Muscle of arm (tissue), 12 donors: ENCODE results near the gene PCNT. TPM values are rescaled to one million over a fixed set of nuclear protein-coding genes. Genes with fewer than 3 reads are reported as not detected.
"Not testable (repeated sequence)": the region's sequence is repeated elsewhere in the genome, so short reads cannot be mapped to it uniquely, and the experiment has no call there.

Experiments used
- DNase-seq: peaks from one replicate; pipeline ENCODE4 v3.0.0-alpha.2; 2013
- polyA plus RNA-seq, 12 donors: library from polyadenylated mRNA; unstranded; fragments of 120-200 nt; gene quantifications; one replicate each; pipeline ENCODE4 v1.2.1, GENCODE V29; 2013; ENCODE audit not compliant: insufficient read length in 12 of 12

The PCNT gene
- polyA plus RNA-seq, 12 donors = 39.5 to 88.8 (median 59.5) TPM; not detected in 1

DNA sequence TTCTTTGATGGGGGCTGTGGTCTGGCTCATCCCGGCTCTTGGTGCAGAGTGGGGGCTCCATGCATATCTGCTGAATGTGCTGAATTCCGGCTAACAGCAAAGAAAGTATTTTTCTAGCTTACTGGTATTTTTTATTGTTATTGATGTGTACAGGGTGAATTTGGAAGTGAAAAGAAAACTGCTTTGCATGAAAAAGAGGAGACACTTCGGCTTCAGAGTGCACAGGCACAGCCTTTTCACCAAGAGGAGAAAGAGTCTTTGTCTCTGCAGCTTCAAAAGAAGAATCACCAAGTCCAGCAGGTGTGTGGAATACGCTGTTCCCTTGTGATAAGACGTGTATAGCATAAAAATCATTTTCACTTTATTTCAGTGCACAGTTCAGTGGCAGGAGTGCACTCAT, 57.6 kb downstream of the PCNT start:
- no peak for DNase-seq

DNA sequence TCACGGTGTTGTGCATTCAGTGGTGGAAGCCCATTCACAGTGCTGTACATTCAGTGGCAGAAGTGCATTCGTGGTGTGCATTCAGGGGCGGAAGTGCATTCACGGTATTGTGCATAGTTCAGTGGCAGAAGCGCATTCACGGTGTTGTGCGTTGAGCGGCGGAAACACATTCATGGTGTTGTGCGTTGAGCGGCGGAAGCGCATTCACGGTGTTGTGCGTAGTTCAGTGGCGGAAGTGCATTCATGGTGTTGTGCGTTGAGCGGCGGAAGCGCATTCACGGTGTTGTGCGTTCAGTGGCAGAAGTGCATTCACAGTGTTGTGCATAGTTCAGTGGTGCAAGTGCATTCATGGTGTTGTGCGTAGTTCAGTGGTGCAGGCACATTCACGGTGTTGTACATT, 60.6 kb downstream of the PCNT start:
- DNase-seq = no peak

DNA sequence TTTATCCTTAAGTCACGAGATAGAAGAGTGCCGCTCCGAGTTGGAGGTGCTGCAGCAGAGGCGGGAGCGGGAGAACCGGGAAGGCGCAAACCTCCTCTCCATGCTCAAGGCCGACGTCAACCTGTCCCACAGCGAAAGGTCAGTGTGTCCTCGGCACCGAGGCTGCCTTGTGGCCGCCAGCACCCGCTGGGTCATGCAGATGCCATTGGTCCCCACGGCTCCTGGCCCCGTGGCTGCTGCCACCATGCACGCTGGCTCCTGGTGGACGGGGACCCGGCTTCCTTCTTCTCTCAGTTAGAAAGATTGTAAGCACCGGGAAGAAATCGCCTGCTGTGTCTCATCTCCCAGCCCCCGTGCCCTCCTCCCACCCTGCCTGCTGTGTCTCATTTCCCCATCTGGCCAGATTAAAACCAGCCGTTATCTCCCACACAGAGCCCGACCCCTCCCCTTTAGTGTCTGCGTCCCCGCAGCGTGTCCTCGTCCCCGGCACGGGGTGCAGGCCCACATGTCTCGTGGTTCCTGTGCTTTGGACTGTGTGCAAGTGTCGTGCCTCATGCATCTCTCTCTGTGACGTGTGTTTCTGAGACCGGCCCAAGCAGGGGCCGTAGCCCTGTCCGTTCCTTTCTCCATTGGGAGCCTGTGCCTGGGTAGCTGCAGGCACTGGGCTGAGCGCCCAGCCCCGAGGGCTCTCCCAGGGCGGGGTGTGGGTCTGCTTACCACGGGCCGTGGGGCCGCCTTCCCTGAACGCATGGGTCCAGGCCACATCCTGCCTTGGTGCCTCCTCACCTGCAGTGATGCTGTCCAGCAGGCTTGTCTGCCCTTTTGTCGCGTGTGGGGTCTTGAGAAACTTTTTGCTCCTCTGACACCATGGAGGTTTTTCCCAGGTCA, 62.1 kb downstream of the PCNT start:
- DNase-seq = no peak

DNA sequence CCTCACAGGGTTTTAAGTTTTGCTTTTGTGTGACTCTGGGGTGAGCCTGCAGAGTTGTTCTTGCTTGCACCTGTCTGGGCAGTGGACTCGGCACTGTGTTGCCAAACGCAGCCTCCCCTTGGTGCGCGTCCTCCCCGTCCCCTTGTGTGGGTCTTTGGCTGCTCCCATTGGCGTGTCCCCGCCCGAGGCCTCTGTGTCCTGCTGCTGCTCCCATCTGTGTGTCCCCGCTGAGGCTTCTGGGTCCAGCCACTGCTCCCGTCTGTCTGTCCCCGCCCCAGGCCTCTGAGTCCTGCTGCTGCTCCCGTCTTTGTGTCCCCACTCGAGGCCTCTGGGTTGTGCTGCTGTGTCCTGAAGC, 62.8 kb downstream of the PCNT start:
- DNase-seq = no peak

DNA sequence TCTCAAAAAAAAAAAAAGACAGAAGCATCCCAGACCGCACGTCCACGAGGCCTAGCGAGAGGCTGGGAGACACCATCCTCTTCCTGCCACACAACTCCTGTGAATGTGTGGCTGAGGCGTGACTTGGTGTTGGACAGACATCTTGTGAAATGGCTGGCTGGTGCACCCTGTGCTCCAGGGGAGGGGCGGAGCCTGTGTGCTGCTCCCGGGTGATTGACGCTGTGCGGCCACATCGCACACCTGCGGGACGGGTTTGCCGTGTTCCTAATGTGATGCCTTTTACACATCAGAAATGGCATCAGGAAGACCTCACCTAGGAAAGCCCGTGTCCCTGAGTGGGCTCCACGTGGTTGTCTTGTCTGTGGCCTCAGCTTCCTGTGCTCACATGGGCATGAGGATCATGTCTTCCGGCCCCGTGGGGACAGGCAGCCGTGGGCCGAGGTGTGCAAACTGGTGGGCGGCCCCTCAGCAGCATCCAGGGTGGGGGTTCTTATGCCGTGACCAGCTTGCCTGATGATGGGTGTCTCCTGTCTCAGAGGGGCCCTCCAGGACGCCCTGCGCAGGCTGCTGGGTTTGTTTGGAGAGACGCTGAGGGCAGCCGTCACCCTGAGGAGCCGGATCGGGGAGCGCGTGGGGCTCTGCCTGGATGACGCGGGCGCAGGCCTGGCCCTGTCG, 64.4 kb downstream of the PCNT start:
- DNase-seq = no peak

DNA sequence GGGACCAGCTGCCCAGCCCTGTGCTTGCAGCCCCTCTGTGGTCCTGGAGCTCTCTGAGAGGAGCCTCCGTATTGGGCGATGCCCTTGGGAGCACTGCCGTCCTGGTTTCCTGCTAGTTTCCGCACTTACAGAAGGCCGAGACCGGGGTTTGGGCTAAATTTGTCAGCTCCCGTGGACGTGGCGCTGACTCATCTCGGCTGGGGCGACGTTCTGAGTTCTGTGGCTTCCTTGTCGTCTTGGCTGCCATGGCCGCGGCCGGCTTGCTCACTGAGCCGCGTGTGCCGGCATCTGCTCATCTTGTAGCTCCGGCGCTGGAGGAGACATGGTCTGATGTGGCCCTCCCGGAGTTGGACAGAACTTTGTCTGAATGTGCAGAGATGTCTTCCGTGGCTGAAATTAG, 64.9 kb downstream of the PCNT start:
- DNase-seq = no peak

DNA sequence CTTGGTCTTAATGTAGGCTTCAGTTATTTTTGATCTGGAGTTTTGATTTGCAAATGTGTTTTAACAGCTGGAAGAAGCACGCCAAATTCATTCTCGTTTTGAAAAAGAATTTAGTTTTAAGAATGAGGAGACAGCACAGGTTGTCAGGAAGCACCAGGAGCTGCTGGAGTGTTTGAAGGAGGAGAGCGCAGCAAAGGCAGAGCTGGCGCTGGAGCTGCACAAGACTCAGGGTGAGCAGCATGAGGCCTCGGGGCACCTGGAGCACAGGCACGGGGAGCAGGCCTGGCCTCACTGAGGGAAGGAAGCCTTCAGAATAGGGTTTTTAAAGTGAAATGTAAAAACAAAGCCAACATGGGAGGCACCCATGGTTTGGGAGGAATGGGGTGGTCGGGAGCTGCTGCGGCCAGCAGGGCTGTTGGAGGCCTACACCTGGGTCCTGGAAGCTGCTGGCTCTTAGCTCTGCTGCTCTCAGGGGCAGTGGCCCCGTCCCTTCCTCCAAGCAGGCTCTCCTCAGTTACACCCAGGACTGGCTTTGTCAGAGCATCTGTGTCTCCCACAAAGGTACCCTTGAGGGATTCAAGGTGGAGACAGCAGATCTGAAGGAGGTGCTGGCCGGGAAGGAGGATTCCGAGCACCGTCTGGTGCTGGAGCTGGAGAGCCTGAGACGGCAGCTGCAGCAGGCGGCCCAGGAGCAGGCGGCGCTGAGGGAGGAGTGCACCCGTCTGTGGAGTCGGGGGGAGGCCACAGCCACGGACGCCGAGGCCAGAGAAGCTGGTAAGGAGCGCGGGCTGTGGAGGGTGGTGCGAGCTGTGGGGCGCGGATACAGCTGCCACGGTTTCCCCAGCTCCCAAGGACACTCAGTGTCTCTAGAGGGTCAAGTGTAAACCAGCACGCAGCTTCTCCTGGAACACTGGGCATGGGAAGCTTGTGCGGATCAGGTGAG, 66.9 kb downstream of the PCNT start:
- no peak for DNase-seq

DNA sequence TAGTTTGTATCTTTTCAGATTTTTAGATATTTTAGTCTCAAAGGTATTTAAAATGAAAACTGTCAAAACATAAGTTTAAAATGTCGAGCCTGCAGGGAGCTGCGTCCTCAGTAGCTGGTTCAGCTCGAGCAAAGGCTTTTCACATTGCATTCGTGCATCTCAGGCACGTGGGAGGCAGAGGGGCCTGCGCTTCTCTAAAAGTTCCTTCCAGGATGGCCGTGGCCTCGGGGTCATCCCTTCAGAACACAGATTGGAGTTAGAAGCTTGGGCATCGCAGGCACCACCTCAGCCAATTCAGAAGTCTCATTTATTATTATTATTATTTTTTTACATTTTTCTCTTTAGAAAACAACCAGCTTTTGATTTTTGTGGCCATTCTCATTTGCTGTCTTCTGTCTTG, 67.8 kb downstream of the PCNT start:
- no peak for DNase-seq

DNA sequence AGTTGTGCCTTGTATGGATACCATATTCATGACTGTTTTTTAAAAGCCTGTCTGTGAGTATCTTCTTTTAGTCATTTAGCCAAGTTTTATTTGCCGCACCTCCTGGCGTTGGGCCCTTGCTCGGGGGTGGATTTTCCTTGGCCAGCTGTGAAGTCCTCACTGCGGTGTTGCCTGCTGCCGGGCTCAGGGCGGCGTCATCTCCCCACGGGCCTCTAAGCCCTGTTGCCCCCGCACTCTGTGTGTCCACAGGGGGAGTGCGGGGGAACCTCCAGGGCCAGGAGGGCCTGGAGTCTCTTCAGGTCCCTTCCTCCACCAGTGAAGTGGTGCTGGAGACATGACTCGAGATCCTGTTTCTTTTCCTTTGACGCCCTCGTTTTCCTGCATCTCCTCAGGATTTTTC, 69.0 kb downstream of the PCNT start:
- peak; percentile 75 for DNase-seq

DNA sequence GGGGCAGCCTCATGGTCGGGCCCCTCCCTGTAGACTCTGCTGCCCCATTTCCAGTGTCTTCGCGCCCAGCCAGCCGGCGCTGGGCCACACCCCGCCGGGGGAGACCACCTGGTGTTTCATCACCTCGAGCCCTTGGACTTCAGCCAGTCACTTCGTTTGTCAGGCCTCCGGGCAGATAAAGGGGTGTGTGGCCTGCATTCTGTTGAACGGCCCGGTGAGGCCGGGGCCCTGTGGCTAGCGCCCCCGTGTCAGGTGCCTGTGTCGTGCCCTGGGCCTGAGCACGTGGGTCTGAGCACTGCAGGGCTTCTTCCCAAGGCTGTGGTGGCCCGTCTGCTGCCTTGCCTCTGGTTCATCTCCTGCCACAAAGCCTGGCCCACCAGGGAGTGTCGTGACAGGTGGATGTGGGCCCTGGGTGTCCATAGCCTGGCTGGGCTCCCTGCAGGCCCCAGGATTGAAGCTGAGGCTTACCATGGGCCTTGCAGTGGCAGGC, 69.5 kb downstream of the PCNT start:
- no peak for DNase-seq

DNA sequence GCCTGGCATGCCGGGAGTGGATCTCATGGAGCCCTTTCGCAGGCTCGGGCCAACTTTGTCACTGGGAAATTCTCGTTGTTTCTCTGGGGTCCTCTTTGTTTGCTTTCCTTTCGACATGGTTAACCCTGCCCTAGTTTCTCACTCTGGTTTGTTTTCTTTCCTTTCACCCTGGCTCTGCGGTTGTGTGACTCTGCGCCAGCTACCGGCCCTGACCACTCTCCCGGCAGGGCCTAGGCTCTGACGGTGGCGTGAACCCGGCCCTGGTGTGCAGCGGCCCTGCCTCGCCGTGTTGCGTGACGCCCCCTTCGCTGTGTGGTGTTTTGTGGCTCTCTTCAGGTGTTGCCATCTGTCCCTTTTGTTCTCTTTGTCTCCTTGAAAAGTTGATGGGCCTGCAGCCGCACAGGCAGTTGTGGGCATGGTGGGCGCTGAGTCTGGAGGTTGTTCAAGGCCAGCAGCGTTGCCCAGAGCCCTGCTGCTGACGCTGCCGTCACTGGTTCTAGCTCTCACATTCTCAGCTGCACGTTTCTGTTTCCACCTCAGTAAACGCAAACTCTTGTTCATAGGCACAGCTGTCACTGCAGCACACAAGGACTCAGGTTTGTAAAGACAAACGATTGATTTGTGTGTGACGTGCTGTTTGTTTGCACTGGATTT, 70.1 kb downstream of the PCNT start:
- no peak for DNase-seq

DNA sequence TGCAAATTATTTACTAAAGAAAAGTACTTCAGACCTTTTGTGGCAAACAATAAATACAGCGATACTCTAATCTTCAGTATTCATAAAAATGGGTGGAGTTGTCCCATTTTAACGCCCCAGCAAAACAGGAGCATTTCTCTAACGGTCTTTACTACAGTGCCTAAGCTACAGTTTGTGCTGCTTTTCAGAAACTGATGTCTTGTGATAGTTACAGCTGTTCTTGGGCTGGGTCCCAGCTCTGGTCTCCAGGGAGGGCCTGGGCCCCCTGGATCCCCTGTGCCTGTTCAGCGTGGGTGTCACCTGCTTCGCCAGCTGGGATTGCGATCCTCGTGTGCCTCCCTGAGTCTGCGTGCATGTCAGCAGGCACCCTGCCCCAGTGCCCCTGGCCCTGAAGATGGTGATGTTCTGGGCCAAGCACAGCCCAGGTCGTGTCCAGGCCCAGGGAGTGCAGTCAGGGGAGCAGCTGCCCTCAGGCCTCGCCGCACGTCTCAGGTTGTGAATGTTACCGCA, 70.7 kb downstream of the PCNT start:
- no peak for DNase-seq

DNA sequence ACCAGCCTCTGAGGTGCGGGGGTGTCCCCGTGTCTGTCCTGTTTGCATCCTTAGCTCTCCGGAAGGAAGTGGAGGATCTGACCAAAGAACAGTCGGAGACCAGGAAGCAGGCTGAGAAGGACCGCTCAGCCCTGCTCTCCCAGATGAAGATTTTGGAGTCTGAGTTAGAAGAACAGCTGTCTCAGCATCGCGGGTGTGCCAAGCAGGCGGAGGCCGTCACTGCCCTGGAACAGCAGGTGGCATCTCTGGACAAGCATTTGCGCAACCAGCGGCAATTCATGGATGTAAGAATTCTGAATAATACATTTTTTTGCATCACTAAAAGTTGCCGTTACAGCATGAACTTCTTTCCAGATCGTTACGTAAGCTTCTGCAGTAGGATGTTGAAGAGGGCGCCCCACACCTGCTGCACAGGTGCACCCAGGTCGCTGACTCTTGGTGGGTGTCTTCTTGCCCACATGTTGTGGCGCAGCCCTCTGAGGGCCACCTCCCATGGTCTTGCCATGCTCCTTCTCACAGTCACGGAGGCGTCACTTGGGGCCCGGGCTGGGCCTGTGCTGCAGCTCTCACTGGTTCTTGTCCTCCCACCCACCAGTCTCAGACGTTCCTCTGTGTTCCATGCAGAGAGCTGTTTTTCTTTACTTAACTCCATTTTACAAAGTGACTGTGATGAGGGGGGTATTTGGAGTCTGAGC, 73.4 kb downstream of the PCNT start:
- no peak for DNase-seq

DNA sequence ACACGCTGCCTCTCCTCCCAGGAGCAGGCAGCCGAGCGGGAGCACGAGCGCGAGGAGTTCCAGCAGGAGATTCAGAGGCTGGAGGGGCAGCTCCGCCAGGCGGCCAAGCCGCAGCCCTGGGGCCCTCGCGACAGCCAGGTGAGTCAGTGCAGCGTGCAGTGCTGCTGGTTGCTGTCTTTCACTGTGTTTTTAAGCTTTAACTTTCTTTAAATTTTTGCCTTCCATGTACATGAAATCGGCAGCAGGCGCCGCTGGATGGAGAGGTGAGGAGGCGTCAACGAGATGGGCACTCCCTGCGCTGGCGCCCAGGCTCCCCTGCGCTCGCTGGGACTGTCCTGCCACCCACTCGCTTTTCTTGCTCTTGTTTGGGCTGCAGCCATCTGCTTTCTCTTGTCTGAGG, 74.0 kb downstream of the PCNT start:
- no peak for DNase-seq

DNA sequence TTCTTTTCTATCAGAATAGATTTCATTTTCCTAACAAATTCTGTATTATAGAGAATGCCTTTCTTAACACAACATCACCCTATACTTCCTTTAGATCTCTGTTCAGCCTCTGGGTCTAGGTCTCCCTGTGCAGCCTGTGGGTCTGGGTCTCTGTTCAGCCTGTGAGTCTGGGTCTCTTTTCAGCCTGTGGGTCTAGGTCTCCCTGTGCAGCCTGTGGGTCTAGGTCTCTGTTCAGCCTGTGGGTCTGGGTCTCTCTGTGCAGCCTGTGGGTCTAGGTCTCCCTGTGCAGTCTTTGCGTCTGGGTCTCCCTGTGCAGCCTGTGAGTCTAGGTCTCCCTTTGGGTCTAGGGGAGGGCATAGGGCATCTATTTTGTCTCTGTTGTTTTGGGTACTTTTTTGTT, 75.2 kb downstream of the PCNT start:
- DNase-seq = no peak

DNA sequence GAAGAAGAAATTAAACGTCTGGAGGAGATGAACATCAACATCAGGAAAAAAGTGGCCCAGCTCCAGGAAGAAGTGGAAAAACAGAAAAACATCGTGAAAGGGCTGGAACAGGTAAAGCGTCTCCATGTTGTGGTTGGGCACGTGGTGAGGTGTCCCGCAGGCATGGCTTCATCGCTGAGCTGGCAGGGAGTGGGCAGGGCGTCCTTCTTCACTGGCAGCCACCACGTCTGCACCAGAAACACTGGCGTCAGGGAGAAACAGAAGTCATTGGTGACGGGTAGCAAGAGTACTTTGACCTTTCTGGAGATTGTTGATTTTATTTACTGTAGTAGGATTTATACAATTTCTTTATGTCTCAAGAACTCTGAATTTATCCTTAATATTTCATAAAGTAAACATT, 75.7 kb downstream of the PCNT start:
- DNase-seq = no peak

DNA sequence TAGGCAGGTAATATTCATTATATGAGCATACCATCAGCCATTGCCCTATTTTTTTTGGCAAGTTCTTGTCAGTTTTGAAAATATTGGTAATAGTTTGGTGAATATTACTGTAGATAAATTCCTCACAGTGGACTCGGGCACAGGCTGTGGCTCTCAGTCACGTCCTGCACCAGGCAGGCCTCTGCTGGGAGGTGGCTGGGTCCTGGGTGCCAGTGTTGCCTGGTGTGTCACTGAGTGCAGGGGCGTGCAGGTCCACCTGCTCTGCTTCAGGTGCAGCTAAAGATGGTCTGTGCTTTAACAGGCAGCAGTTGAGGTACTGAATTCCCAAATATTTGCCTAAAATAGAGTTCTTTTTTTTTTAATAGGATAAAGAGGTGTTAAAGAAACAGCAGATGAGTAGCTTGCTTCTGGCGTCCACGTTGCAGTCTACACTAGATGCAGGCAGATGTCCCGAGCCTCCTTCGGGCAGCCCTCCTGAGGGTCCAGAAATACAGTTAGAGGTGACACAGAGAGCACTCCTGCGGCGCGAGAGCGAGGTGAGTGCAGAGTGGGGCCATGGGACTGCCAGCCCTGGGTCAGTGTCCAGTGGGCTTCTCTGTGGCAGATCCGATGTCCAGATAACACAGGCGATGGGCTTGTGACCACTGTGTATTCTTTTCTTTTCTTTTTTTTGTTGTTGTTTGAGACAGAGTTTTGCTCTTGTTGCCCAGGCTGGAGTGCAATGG, 77.4 kb downstream of the PCNT start:
- DNase-seq = no peak

DNA sequence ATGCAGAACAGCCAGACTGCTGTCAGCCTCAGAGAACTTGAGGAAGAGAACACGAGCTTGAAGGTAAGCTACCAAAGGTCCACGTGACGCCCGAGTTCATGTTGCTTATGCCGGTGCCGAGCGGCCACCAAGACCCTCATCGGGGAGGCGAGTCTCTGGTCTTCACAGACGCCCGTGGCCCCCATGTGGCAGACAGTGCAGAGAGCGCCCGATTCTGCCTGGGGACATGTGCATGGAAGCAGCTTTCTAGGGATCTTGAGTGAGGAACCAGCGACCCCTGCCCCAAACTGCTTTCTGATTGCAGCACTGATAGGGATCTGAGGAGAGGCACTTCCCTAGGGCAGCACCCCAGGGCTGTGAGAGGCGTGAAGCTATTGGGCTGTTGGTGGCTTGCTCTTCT, 78.5 kb downstream of the PCNT start:
- DNase-seq = no peak

DNA sequence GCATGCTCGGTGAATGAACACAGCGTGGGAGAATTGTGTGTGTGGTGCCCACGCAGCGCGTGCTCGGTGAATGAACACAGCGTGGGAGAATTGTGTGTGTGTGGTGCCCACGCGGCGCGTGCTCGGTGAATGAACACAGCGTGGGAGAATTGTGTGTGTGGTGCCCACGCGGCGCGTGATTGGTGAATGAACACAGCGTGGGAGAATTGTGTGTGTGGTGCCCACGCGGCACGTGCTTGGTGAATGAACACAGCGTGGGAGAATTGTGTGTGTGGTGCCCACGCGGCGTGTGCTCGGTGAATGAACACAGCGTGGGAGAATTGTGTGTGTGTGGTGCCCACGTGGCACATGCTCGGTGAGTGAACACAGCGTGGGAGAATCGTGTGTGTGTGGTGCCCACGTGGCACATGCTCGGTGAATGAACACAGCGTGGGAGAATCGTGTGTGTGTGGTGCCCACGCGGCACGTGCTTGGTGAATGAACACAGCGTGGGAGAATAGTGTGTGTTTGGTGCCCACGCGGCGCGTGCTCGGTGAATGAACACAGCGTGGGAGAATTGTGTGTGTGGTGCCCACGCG, 79.4 kb downstream of the PCNT start:
- not testable (repeated sequence) for DNase-seq

DNA sequence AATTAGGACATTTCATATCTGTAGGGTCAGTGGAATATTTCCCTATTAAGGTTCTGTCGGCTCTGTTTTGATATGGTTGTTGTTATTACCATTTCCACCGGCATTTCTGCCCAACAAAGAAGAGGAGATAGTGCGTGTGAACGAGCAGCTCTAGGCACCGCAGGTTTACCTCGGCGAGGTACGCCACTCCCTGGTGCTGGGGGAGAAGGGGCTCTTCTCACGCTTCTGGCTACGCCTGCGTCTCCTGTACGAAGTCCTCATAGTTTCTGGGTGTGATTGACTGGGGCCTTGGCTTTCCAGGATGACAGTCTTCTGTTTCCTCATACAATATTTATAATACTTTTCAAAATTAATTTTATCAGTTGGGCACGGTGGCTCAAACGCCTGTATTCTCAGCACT, 80.3 kb downstream of the PCNT start:
- no peak for DNase-seq
